Fibroblast of mammary gland (primary cell): Measurements from ENCODE around the gene SCUBE1.

ENCODE experiments used
- DNase-seq: peaks from one replicate; pipeline ENCODE4 v3.0.0-alpha.2; 2010; ENCODE audit warnings: low read depth
- H3K4me3 ChIP-seq: 2 replicates; pipeline ENCODE4 v1.5.1; 2011; ENCODE audit warnings: low read depth, mild to moderate bottlenecking, low read length, moderate library complexity; ENCODE audit not compliant: control insufficient read depth
- TF ChIP-seq, protein P1 (sequence below): conservative IDR thresholded peaks from 2 replicates; pipeline ENCODE4 v1.5.1; 2011; ENCODE audit warnings: low read depth, low read length, inconsistent platforms; ENCODE audit not compliant: control insufficient read depth, insufficient read depth

SCUBE1 gene

DNA sequence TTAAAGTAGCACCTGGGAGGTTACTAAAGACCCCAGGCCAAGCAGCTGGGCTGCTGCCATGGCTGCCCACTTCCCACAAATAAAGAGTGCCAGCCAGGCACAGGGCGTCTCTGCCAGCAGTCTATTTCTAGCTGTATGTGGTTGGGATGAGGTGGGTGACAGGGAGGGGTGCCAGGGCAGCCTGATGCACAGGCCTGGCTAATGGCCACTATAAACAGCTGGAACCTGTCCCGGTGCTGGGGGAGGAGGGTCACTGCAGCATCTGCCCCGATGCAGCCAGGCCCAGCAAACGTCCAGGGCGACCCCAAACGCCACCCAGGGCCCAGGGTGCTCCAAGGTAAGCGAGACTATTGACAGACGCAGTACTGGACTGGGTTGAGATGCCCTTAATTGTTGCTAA is 37.4 kb downstream of the SCUBE1 start:
- no peak for DNase-seq
- H3K4me3 ChIP-seq, result no peak overlapping the region
- TF ChIP-seq, protein P1, sequence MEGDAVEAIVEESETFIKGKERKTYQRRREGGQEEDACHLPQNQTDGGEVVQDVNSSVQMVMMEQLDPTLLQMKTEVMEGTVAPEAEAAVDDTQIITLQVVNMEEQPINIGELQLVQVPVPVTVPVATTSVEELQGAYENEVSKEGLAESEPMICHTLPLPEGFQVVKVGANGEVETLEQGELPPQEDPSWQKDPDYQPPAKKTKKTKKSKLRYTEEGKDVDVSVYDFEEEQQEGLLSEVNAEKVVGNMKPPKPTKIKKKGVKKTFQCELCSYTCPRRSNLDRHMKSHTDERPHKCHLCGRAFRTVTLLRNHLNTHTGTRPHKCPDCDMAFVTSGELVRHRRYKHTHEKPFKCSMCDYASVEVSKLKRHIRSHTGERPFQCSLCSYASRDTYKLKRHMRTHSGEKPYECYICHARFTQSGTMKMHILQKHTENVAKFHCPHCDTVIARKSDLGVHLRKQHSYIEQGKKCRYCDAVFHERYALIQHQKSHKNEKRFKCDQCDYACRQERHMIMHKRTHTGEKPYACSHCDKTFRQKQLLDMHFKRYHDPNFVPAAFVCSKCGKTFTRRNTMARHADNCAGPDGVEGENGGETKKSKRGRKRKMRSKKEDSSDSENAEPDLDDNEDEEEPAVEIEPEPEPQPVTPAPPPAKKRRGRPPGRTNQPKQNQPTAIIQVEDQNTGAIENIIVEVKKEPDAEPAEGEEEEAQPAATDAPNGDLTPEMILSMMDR, result no peak

DNA sequence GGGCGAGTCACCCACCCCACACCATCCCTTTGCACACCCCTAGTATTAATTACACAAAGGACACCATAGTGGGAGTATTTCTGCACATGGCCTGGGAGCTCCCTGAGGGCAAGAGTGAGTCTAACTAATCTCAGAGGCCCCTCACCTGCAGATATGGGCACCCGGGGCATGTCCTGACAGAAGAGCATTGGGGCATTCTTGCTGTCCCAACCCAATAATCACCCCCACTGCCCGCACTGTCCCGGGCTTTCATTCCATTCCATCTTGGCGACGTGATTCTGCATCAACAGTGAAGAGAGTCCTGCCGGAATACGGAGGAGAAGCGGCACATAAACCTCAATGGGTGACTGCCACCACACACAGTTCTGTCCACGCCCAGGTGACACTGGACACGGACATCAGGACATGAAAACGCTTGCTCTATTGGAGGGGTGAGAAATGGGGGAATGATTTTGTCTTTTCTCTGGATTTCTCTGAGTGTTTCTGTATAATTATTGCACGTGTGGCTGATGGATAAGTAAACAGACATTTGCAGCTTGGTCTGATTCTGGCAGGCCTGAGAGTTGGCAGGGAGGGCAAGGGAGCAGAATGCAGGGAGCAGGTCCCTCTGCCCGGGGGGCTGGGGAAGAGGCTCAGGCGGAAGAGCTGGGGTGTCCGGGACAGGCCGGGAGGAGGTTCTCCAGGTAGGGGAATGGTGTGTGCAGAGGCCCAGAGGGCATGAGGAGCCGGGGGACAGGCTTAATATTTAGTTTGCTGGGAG is 38.2 kb downstream of the SCUBE1 start:
- no peak for DNase-seq
- TF ChIP-seq, protein P1, result no peak
- no peak overlapping the region for H3K4me3 ChIP-seq

DNA sequence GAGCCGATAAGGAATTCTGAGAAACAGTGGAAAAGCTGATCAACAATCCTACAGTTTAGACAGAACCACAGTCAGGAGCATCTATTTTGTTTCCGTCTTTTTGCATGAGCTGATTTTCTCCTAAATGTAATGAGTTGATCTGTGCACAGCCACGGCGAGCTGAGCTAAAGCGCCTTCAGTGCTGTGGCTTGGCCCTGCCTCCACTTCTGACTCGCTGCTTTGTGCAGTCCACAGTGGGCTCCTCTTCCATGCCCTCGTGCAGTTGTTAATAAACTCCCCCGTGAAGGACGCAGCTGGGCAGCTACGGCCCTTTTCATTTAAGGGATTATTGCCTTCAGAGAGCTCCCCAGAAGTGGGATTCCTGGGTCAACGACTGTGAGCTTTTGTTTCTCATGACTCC is 39.4 kb downstream of the SCUBE1 start:
- TF ChIP-seq, protein P1, result no peak
- H3K4me3 ChIP-seq, result no peak overlapping the region
- no peak for DNase-seq

DNA sequence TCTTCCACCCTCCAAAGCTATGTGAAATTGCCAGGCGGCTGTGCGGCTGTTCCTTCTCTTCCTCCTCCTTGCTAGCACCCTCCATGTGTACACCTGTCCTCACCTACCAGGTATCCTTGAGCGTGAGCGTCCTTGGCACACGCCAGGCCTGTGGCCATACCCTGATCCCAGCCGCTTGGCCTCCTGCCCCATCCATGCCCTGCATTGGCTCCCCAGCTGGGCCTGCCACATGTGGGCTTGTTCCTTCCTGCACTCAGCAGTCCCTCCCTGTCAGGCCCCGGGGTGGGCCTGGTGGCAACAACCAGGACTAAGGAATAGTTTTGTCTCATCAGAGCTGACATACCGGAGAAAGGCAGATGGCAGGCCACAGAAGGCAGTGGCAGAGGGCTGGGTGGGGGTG is 40.0 kb downstream of the SCUBE1 start:
- DNase-seq, result no peak
- TF ChIP-seq, protein P1, result no peak
- H3K4me3 ChIP-seq, result no peak overlapping the region

DNA sequence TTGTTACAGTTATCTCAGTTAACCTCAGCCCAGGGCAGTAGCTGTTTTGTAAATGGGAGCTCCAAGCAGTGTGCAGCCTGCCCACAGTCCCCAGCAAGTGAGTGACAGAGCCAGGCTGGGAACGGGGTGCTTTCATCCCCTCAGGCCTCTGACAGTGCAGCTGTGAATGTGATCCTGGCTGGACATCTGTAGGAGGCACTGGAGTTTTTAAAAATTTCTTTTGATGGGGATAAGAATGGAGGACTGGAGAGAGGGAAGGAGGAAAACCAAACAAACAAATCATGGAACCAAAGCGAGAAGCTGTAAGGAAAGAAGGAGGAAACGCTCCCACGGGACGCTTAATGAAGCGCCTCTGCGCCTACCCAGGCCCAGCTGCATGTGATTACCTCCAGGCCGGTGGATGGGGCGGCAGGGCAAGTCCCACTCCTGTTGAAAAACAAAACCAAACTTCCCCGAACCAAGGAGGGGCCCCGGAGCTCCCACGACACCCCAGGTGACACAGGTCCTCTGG is 40.6 kb downstream of the SCUBE1 start:
- H3K4me3 ChIP-seq, result no peak overlapping the region
- DNase-seq, result no peak
- TF ChIP-seq, protein P1, result no peak

DNA sequence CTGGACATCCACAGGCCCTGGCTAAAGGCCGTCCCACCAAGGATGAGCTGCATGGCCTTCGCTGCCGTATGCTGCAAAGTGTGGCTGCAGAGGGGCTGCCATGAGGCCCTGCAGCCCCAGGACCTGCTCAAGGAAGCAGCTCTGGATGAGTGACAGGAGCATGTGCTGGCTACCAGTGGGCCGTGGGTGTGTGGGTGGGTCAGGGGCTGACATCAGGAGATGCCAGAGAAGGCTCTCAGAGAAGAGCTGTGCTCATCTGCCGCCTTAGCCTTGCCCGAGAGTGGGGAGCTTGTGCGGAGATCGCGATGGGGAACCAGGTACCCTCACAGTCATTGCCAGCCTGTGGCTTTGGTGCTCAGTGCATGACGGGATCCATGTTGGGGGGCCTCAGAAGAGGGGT is 41.3 kb downstream of the SCUBE1 start:
- DNase-seq, result no peak
- TF ChIP-seq, protein P1, result no peak
- H3K4me3 ChIP-seq, result no peak overlapping the region
